HUES48 (cell line): ENCODE data around the gene GABBR1.
A peak's percentile ranks its signal among the peaks of the same experiment; 100 is the strongest.

Experiments used
- H3K27ac ChIP-seq: one replicate; pipeline ENCODE4 v1.7.0; 2013; ENCODE audit warnings: low read depth, low read length, inconsistent platforms
- H3K27me3 ChIP-seq: 2 replicates; pipeline ENCODE4 v1.6.1; 2013; ENCODE audit warnings: mild to moderate bottlenecking, low read length; ENCODE audit not compliant: control insufficient read depth, insufficient read depth
- H3K36me3 ChIP-seq: 2 replicates; pipeline ENCODE4 v1.6.1; 2013; ENCODE audit warnings: low read length; ENCODE audit not compliant: control insufficient read depth, insufficient read depth
- H3K4me1 ChIP-seq: 2 replicates; pipeline ENCODE4 v1.6.1; 2013; ENCODE audit warnings: mild to moderate bottlenecking, low read length; ENCODE audit not compliant: control insufficient read depth, insufficient read depth
- H3K4me3 ChIP-seq: 2 replicates; pipeline ENCODE4 v1.5.1; 2013; ENCODE audit warnings: mild to moderate bottlenecking, low read depth, low read length
- H3K9ac ChIP-seq: 2 replicates; pipeline ENCODE4 v1.6.1; 2013; ENCODE audit warnings: mild to moderate bottlenecking, low read depth, low read length, moderate library complexity
- H3K9me3 ChIP-seq: 2 replicates; pipeline ENCODE4 v1.6.1; 2013; ENCODE audit warnings: low read length; ENCODE audit not compliant: control insufficient read depth, insufficient read depth

The GABBR1 gene

DNA sequence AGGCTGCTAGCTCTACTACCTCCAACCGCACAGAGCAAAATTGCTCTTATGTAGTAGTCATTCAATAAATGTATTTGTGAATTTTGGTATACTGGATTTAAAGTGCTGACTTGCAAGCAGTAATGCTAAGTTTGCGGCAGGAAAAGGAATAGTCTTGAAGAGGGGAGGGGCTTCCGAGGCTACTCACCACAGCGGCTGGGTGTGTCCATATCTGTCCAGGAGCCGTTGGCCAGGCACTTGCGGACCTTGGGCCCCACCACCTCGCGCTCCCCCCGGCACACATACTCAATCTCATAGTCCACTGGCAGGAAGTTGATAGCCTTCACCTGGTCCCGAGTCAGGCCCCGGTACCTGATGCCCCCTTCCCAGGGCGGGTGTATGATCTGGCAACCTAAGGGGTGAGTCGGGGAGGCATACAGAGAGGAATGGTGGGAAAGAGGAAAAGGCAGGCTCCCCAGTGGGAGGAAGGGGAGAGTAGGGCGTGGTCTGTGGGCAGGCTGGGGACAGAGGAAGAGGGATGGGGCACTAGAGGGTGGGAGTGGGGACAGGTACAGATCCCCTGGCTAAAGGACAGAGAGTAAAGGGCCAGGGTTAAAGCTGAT is 1.7 kb downstream of the GABBR1 start:
- Histone ChIP-seq H3K9me3 (no peaks in the 10 kb centered on the region), H3K4me1 (peaks cover 44% of the 10 kb centered on the region), H3K4me3 (peak overlapping the region; percentile 90), H3K36me3 (no peaks in the 10 kb centered on the region), H3K27me3 (no peaks in the 10 kb centered on the region), H3K9ac (no peak overlapping the region), H3K27ac (peak overlapping the region; percentile 19)

DNA sequence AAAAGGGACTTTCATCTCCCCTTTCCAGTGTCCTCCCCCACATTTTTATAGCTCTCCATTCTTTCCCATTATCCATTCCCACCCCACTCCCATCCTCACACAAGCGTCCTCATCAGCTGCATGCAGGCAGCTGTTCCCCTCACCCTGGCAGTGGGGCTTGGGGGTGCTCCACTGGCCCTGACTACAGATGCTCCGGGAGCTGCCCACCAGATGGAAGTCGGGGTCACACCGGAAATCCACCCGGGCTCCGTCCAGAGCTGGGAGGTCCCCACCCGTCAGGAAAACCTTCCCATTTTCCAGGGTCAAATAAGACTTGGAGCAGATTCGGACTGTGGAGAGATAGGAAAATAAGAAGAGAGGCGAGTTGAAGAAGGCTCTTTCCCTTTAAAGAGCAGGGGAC is 2.7 kb downstream of the GABBR1 start:
- Histone ChIP-seq H3K27ac (no peak overlapping the region), H3K27me3 (no peaks in the 10 kb centered on the region), H3K36me3 (no peaks in the 10 kb centered on the region), H3K4me1 (peaks cover 54% of the 10 kb centered on the region), H3K9ac (no peak overlapping the region), H3K4me3 (peak overlapping the region; percentile 90), H3K9me3 (no peaks in the 10 kb centered on the region)

DNA sequence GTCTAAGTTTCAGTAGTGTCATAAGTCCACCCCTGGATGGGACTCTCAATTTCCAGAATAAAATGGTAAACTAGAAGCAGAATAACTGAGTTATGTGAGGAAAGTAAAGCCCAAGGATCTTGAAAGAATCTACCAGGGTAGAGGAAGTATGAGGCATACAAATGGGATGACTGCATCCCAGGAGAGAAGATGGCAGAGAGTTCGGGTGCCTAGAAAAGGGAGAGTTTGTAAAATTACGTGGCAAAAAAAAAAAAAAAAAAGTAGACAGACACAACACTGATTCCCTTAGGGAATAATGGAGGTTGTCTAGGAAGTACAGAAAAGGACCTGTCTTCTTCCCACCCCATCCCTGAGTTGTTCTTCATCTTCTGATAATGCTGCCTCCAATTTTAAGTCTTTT is 3.4 kb downstream of the GABBR1 start:
- Histone ChIP-seq H3K27me3 (no peaks in the 10 kb centered on the region), H3K27ac (no peak overlapping the region), H3K9me3 (no peaks in the 10 kb centered on the region), H3K4me3 (peak overlapping the region; percentile 90), H3K9ac (no peak overlapping the region), H3K4me1 (peaks cover 60% of the 10 kb centered on the region), H3K36me3 (no peaks in the 10 kb centered on the region)

DNA sequence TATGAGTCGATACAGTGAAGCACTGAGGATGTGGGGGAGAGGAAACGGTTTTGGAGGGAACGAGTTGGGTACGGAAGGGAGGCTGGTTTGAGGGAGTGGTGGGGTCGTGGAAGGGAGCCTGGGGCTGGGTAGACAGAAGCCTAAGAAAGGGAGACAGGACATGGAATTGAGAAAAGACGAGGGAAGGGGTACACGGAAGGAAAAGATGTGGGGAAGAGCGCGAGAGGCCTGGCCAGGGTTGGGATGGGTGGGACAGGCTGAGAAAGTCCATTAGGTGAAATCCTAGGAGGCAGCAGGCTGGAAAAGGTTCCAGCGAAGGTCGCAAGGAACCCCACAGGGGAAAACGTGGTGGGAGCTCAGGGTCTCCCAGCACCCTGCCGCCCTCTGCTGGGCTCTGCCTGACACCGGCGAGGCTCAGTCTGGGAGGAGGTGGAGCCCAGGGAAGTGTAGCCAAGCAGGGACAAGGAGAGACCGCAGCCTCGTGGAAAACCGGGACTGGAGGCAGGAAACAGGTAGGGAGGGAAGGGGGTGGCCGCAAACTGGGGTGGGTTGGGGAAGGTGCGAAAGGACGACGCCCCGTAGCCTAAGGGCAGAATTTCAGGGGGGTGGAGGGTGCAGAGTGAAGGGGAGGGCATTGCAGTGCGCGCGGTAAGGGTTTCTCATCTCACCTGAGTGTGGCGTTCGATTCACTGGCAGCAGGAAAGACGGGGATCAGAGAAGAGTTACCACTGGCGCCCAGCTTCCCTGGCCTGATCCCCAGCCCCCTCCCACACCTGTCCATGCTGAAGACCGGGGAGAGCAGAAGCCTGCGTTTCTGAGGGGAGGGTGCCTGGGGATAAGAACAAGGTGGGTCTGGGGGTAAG is 4.3 kb downstream of the GABBR1 start:
- H3K27ac ChIP-seq, result peak overlapping the region; percentile 76
- H3K9me3 ChIP-seq, result no peaks in the 10 kb centered on the region
- no peaks in the 10 kb centered on the region for H3K27me3 ChIP-seq
- 0 out of 2 replicates have a peak overlapping the region, but pooled peaks have one; percentile 20 for H3K9ac ChIP-seq
- H3K4me3 ChIP-seq, result peak overlapping the region; percentile 90
- peaks cover 5% of the 10 kb centered on the region for H3K36me3 ChIP-seq
- peaks cover 60% of the 10 kb centered on the region for H3K4me1 ChIP-seq

DNA sequence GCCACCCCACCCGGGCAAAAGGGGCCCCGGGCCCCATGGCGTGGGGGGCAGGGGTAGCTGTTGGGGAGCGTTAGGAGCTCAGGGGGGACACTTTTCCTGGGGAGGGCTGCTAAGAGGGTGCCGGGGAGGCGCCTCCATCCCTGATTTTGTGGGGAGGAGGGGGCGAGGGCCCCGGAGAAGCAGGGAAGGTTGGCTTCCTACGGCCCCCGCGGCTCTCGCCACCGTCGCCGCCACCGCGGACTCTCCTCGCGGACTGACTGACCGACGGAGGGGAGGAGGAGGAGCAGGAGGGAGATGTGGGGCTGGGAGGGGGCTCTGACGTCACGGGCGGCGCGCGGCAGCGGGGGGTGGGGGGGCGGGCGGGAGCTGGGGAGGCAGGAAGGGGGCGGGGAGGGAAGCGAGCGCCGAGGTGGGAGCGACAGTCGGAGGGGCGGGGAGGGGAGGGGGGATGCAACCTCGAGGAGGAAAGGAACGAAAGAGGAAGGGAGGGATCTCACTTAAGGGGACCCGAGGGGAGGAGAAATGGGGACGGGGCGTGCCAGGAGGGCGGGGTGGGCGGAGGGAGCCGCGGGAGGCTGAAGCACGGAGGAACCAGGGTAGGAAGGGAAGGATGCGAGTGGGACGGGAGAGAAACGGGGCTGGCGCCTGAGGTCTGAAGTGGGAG is 5.1 kb downstream of the GABBR1 start:
- Histone ChIP-seq H3K27me3 (no peaks in the 10 kb centered on the region), H3K36me3 (peaks cover 13% of the 10 kb centered on the region), H3K27ac (peak overlapping the region; percentile 76)

DNA sequence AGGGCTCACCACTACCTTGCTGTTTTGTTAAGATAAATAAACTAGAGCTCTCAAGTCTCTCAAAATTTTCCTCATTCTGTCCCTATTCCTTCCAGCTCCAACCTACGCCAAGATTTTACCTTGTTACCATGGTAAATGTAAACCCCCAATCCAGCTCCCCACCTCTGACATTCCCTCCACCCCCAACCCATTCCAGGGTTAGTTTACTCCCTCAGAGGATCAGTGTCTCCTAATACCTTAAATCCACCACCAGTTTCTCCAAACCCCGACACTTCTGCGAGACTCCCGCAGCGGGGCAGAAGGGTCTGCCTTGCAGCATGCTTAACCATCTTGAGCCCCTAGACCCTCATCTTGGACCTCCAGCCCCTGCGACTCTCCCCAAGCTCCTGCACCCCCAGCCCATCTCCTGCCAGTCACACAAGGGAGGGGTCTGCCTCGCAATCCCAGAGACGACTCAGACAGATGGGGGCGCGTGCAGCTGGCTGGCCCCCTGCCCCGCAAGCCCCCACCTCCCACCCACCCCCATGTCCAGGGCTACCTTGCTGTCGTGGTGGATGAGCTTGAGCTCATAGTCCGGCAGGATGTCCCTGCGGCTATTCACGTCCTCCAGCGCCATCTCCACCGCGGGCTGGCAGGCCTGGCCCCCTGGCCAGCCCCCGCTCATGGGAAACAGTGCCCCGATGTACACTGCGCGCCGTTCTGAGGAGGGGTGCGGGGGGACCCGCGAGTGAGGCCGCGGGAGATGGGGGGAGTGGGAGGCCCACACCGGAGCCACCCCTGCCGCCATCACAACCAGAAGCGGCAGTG is 5.8 kb downstream of the GABBR1 start:
- Histone ChIP-seq H3K27ac (peak overlapping the region; percentile 76), H3K27me3 (no peaks in the 10 kb centered on the region), H3K9me3 (no peaks in the 10 kb centered on the region), H3K4me3 (peak overlapping the region; percentile 75), H3K36me3 (peaks cover 20% of the 10 kb centered on the region), H3K4me1 (peaks cover 73% of the 10 kb centered on the region), H3K9ac (0 out of 2 replicates have a peak overlapping the region, but pooled peaks have one; percentile 17)

More for the DNA sequence above, 5.1 kb downstream of the GABBR1 start:
- Histone ChIP-seq H3K9me3 (no peaks in the 10 kb centered on the region), H3K4me3 (peak overlapping the region; percentile 90), H3K4me1 (peaks cover 65% of the 10 kb centered on the region), H3K9ac (0 out of 2 replicates have a peak overlapping the region, but pooled peaks have one; percentile 20)

DNA sequence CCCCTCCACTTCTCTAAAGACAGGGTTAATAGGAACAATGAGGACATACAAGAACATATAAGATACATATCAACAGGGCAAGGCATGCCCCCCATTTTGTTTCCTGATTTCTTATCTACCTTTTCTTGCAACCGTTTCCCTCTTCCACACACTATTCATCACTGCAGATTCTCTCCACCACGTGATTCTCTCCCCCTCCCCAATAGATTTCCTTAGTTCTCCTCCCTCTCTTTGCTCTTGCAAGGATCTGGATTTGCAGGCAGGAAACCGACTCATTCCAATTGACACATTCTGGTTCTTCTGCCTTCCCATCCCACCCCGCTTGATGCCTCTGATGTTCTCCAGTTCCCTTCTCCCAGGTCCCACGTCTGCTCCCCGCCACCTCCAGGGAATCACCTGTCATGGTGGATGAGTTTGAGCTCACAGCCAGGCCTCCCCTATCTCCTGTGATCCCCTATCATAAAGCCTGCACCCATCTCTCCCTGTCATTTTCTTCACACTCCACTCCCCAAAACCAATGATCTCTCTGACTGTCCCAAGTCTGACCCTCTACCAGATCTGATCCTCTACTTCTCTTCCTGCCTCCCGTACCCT is 7.5 kb downstream of the GABBR1 start:
- Histone ChIP-seq H3K9ac (no peak overlapping the region), H3K9me3 (no peaks in the 10 kb centered on the region), H3K4me3 (peak overlapping the region; percentile 75), H3K4me1 (peaks cover 62% of the 10 kb centered on the region), H3K27me3 (no peaks in the 10 kb centered on the region), H3K36me3 (peaks cover 38% of the 10 kb centered on the region), H3K27ac (peak overlapping the region; percentile 91)

DNA sequence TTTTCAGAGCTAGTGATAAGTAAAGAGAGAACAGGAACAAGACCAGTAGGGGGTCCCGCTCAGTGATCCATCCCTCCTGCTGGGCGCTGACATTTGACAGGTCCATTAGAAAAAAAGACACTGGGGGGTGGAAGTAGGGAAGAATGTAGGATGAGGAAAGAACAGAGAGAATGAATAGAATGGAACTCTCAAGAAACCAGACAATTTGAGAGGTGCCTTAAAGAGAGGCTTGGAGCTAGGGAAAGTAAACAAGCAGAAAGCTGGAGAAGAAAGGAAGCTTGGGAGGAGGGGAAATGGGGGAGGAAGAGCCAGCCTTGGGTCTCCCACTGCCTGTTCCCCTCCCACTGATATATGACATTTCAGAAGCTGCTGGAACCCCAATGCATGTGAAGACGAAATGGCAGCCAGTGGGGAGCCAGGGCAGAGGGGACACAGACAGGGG is 8.4 kb downstream of the GABBR1 start:
- Histone ChIP-seq H3K27me3 (no peaks in the 10 kb centered on the region), H3K9ac (no peak overlapping the region), H3K4me1 (peaks cover 53% of the 10 kb centered on the region), H3K9me3 (no peaks in the 10 kb centered on the region), H3K27ac (peak overlapping the region; percentile 91), H3K4me3 (peak overlapping the region; percentile 75), H3K36me3 (peaks cover 47% of the 10 kb centered on the region)

DNA sequence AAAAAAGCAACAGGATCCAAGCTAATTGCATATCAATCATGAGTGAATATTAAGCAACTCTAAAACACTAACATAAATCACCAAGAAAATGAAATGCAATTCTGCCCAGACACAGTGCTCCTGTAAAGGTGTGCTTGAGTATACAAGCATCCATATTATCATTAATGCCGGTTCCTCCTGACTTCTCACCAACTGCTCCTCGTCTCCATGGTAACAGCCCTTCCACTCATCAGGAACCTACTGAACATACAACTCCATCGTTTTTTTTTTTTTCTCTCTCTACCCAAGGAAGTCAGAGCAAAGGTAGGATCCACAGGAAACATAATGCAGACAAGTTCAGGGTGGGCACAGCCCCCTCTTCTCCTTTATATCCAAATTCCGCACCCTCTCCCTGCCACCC is 12.4 kb downstream of the GABBR1 start:
- H3K4me3 ChIP-seq, result no peak overlapping the region
- no peak overlapping the region for H3K27ac ChIP-seq
- H3K9me3 ChIP-seq, result no peaks in the 10 kb centered on the region
- H3K4me1 ChIP-seq, result peaks cover 37% of the 10 kb centered on the region
- no peak overlapping the region for H3K9ac ChIP-seq
- H3K27me3 ChIP-seq, result no peaks in the 10 kb centered on the region
- peaks cover 80% of the 10 kb centered on the region for H3K36me3 ChIP-seq

DNA sequence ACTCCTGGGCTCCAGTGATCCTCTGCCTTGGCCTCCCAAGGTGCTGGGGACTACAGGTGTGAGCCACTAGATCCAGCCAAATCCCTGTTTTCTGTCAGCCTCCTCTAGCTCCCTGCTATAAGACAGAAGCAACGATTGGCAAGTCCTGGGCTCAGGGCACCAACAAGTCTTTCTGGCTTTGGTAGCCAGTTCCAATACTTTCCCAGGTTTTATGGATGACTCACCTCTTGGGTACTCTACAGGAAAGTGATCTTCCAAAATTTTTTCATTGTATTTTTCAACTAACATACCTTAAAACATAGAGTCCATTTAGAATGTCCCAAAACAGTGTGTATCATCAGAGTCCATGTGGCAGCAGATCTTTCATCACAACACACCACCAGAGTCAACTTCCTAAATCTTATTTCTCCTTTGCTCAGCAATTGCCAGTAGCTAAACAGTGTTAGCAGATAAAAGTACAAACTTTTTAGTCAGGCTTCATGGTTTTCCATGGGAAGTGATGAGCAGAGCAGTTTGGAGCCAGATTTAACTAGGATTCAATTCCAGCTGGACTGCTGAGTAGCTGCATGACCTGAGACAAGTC is 13.3 kb downstream of the GABBR1 start:
- Histone ChIP-seq H3K36me3 (peaks cover 90% of the 10 kb centered on the region), H3K27ac (no peak overlapping the region)

More for the DNA sequence above, 13.3 kb downstream of the GABBR1 start:
- no peaks in the 10 kb centered on the region for H3K9me3 ChIP-seq
- peaks cover 27% of the 10 kb centered on the region for H3K4me1 ChIP-seq
- H3K27me3 ChIP-seq, result no peaks in the 10 kb centered on the region
- H3K9ac ChIP-seq, result no peak overlapping the region
- H3K4me3 ChIP-seq, result no peak overlapping the region
